NB4 (cell line): Measurements from ENCODE around the gene PIEZO2.
A peak's percentile ranks its signal among the peaks of the same experiment; 100 is the strongest.

Experiments
- DNase-seq: peaks from one replicate; pipeline ENCODE4 v3.0.0; 2010; ENCODE audit warnings: low read depth
- H3K4me3 ChIP-seq: one replicate; pipeline ENCODE4 v1.5.1; 2011; ENCODE audit warnings: mild to moderate bottlenecking, low read depth, low read length, moderate library complexity
- CTCF ChIP-seq: IDR thresholded peaks from one replicate; pipeline ENCODE4 v1.5.1; 2012; ENCODE audit warnings: low read depth, low read length
- MYC ChIP-seq: IDR thresholded peaks from 2 replicates; pipeline ENCODE4 v1.6.1; 2011; ENCODE audit warnings: low read depth, low read length
- POLR2A ChIP-seq: IDR thresholded peaks from 2 replicates; pipeline ENCODE4 v1.6.1; 2011; ENCODE audit warnings: mild to moderate bottlenecking; ENCODE audit not compliant: insufficient read length; ENCODE audit errors: extremely low read depth
- TF ChIP-seq, protein P1 (sequence below): IDR thresholded peaks from 2 replicates; pipeline ENCODE4 v1.6.1; 2011; ENCODE audit warnings: low read depth, low read length

The PIEZO2 gene

GRCh38 chr18:10751653-10752052, 397.7 kb downstream of the PIEZO2 start:
- TF ChIP-seq, protein P1, sequence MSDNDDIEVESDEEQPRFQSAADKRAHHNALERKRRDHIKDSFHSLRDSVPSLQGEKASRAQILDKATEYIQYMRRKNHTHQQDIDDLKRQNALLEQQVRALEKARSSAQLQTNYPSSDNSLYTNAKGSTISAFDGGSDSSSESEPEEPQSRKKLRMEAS: no peak
- TF ChIP-seq POLR2A (no peak), MYC (no peak), CTCF (no peak)
- no peak for DNase-seq
- no peak overlapping the region for H3K4me3 ChIP-seq

DNA sequence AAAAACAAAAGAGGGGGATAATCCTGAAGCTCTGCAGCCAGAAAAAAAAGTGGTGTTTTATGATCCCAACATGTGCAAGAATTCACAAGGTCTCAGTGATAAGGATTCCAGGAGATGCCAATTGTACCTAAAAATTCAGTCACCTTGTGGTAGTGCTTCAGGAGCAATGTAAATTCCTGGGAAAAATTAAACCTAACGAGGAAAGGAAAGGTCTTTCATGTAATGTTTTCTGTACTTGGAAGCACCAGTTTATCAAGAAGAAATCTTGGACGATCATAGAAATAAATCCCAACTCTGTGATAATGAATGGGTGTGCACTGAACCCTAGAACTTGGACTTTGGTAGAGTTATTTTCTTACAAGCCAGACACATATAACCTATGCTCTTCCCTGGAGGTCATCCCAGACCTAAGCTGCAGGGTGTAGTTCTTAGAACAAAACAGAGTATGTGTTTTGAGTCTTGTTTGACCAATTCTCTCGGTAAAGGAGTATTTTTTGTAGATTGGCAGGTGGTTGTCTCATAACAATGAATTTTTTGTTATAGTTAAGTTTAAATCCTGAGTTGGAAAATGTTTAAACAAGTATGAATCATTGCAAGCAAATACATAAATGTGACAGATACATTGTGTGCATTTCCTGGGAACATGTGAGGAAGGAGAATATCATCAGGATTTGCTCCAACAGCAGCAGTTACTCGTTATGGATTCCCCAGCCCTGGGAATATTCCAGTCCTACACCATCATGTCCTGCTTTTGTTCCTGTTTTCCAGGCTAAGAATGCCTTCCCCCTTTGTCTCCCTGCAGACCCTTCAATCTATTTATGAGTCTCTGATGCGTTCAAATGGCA, 399.0 kb downstream of the PIEZO2 start:
- TF ChIP-seq CTCF (no peak), MYC (no peak), POLR2A (no peak)
- TF ChIP-seq, protein P1: no peak
- H3K4me3 ChIP-seq: no peak overlapping the region
- no peak for DNase-seq

GRCh38 chr18:10748641-10749040, 400.7 kb downstream of the PIEZO2 start:
- TF ChIP-seq MYC (no peak), CTCF (no peak), POLR2A (no peak)
- TF ChIP-seq, protein P1: no peak
- no peak for DNase-seq
- no peak overlapping the region for H3K4me3 ChIP-seq

GRCh38 chr18:10745971-10746370, 403.4 kb downstream of the PIEZO2 start:
- TF ChIP-seq MYC (no peak), POLR2A (no peak), CTCF (no peak)
- TF ChIP-seq, protein P1: no peak
- no peak for DNase-seq
- H3K4me3 ChIP-seq: no peak overlapping the region

- DNase-seq: peak; percentile 28
- TF ChIP-seq, protein P1: no peak
- TF ChIP-seq CTCF (no peak), MYC (no peak), POLR2A (no peak)
- no peak overlapping the region for H3K4me3 ChIP-seq
Measured at GRCh38 chr18:10745219-10745618, 404.1 kb downstream of the PIEZO2 start.
